ENCODE results near the gene PADI2.

DNA sequence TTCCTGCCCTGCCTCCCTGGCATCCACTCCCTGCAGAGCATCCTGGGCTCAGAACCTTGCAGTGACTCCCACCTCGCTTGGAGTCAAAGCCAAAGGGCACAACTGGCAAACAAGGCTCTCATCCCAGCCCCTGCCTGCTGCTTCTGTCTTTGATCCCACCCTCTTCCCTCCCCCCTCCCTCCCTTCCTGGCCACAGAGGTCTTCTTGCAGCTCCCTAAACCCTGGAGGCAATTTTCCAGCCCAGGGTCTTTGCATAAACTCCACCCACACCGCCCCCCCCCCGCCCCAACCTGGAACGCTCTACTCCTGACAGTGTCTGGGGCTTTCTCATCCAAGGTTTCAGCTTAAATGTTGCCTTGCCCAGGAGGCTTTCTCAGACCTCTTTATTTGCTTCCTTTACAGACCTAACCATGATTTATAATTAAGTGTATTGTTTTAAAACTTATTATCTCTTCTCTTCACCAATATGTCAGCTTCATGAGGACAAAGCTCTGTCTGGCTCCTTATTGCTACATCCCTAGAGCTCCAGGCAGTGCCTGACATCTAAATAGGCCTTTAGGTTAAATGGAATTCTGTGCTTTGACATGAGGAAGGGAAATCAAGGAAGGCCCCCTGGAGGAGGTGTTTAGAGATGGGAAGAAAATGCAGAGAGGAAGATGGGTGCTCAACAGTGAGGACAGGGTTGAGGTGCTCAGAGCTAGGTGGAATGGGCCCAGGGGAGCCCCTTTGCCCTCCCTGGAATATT, 48.0 kb upstream of the PADI2 start:
- TF ChIP-seq, protein P1, sequence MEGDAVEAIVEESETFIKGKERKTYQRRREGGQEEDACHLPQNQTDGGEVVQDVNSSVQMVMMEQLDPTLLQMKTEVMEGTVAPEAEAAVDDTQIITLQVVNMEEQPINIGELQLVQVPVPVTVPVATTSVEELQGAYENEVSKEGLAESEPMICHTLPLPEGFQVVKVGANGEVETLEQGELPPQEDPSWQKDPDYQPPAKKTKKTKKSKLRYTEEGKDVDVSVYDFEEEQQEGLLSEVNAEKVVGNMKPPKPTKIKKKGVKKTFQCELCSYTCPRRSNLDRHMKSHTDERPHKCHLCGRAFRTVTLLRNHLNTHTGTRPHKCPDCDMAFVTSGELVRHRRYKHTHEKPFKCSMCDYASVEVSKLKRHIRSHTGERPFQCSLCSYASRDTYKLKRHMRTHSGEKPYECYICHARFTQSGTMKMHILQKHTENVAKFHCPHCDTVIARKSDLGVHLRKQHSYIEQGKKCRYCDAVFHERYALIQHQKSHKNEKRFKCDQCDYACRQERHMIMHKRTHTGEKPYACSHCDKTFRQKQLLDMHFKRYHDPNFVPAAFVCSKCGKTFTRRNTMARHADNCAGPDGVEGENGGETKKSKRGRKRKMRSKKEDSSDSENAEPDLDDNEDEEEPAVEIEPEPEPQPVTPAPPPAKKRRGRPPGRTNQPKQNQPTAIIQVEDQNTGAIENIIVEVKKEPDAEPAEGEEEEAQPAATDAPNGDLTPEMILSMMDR (conservative IDR thresholded peaks at IDR 0.05; ENCODE audit: low read depth in 2 of 2), result no peak
- TF ChIP-seq CREB1 (CRISPR knock-in tag; IDR thresholded peaks at IDR 0.05; ENCODE audit: low read depth) (no peak), EZH2phosphoT487 (IDR thresholded peaks at IDR 0.05; ENCODE audit: unreplicated experiment) (no peak), EZH2 (IDR thresholded peaks at IDR 0.05; ENCODE audit: low read depth, unreplicated experiment) (no peak), NANOG (IDR thresholded peaks at IDR 0.05; ENCODE audit: borderline replicate concordance) (no peak), ZNF114 (CRISPR knock-in tag; IDR thresholded peaks at IDR 0.05) (no peak), POLR2AphosphoS5 (IDR thresholded peaks at IDR 0.05; ENCODE audit: low read depth) (no peak), ETS1 (IDR thresholded peaks at IDR 0.05) (no peak), STAT1 (IDR thresholded peaks at IDR 0.05; ENCODE audit: unreplicated experiment) (no peak), JUNB (IDR thresholded peaks at IDR 0.05; ENCODE audit: unreplicated experiment) (no peak)
- TF ChIP-seq, protein P2, sequence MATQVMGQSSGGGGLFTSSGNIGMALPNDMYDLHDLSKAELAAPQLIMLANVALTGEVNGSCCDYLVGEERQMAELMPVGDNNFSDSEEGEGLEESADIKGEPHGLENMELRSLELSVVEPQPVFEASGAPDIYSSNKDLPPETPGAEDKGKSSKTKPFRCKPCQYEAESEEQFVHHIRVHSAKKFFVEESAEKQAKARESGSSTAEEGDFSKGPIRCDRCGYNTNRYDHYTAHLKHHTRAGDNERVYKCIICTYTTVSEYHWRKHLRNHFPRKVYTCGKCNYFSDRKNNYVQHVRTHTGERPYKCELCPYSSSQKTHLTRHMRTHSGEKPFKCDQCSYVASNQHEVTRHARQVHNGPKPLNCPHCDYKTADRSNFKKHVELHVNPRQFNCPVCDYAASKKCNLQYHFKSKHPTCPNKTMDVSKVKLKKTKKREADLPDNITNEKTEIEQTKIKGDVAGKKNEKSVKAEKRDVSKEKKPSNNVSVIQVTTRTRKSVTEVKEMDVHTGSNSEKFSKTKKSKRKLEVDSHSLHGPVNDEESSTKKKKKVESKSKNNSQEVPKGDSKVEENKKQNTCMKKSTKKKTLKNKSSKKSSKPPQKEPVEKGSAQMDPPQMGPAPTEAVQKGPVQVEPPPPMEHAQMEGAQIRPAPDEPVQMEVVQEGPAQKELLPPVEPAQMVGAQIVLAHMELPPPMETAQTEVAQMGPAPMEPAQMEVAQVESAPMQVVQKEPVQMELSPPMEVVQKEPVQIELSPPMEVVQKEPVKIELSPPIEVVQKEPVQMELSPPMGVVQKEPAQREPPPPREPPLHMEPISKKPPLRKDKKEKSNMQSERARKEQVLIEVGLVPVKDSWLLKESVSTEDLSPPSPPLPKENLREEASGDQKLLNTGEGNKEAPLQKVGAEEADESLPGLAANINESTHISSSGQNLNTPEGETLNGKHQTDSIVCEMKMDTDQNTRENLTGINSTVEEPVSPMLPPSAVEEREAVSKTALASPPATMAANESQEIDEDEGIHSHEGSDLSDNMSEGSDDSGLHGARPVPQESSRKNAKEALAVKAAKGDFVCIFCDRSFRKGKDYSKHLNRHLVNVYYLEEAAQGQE (IDR thresholded peaks at IDR 0.05; ENCODE audit: unreplicated experiment), result no peak
